GM12864 (cell line): ENCODE data around the gene REXO1.
A peak's percentile ranks its signal among the peaks of the same experiment; 100 is the strongest.

ENCODE experiments used
- DNase-seq: peaks from one replicate; pipeline ENCODE4 v3.0.0-alpha.2; 2011; ENCODE audit warnings: low read depth
- H3K4me3 ChIP-seq: 2 replicates; pipeline ENCODE4 v1.5.1; 2011; ENCODE audit warnings: mild to moderate bottlenecking, low read depth, low read length, control low read depth
- TF ChIP-seq, protein P1 (sequence below): IDR thresholded peaks from 2 replicates; pipeline ENCODE4 v1.5.1; 2011; ENCODE audit warnings: low read depth, mild to moderate bottlenecking, moderate library complexity, low read length, control low read depth, inconsistent platforms; ENCODE audit errors: missing control alignments

Gene REXO1

DNA sequence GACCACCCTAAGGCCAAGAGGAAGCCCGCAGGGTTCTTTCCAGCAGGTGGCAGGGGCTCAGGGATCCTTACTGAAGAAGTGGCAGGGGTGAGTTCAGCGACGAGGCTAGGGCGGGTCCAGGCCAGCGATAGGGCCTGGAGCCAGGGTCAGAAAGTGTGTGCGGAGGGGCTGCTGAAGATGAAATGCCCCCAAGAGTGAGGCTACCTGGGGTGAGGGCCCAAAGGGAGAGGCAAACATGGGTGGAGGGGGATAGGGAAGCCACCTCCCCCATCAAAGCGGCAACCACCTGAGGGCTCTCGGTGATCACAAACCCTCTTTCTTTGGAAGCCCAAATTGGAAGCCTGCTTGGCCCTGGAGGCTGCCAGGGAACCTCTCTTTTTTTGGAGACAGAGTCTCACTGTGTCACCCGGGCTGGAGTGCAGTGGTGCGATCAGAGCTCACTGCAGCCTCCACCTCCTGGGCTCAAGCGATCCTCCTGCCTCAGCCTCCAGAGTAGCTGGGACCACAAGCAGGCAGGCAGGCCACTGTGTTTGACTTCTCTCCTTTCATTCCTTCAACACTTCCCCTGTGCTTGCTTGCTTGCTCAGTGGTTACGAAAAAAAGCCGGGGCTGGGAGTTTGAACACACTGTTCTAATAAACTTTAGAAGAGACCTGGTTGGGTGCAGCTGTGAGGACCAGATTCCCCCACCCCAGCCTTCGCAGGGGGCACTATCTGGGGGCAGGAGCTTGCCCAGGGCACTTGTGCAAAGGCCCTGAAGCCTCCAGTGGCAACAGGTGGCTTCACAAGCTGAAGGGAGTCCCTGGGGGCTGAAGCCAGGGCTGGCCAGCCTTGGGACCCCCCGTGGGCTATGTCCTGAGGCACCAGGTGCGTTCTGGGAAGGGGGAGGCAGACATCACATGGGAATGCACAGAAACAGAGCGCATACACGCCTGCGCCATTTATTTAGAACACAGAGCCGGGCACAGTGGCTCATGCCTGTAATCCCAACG is 34.8 kb downstream of the REXO1 start:
- no peak for DNase-seq
- peak overlapping the region; percentile 53 for H3K4me3 ChIP-seq

DNA sequence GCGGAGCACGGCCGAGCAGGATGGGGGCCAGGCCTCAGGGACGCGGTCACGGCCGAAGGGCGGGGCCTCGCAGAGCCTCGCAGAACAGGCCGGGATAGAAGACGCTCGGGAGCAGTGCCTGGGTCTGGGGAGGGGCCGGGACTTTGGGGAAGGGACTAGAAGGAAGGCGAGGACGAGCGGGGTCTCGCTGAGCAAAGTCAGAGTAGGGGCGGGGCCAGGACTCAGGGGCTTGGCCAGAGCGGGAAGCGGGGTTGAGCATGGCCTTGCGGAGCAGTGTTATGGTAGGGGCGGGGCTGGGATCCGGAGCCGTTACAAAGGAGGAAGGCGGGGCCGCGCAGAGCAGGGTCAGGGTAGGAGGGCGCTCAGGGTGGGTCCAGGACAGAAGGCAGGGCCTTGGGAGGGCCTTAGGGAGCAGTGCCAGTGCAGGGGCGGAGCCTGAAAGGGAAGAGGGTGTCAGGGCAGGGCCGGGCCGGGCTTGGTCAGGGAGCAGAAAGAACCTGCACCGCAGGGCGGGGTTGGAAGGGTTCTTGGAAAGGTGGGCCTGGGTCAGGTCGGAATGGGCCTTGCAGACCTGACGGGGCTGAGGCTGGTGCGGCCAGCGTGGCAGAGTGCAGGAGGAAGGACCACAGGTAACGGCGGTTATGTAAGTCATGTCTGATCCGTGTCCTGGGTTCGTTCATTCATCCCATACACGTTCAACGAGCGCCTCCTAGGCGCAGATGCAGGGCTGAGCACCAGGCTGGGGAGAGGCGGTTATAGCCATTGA is 35.7 kb downstream of the REXO1 start:
- TF ChIP-seq, protein P1, sequence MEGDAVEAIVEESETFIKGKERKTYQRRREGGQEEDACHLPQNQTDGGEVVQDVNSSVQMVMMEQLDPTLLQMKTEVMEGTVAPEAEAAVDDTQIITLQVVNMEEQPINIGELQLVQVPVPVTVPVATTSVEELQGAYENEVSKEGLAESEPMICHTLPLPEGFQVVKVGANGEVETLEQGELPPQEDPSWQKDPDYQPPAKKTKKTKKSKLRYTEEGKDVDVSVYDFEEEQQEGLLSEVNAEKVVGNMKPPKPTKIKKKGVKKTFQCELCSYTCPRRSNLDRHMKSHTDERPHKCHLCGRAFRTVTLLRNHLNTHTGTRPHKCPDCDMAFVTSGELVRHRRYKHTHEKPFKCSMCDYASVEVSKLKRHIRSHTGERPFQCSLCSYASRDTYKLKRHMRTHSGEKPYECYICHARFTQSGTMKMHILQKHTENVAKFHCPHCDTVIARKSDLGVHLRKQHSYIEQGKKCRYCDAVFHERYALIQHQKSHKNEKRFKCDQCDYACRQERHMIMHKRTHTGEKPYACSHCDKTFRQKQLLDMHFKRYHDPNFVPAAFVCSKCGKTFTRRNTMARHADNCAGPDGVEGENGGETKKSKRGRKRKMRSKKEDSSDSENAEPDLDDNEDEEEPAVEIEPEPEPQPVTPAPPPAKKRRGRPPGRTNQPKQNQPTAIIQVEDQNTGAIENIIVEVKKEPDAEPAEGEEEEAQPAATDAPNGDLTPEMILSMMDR = peak; percentile 76
- peak overlapping the region; percentile 53 for H3K4me3 ChIP-seq
- DNase-seq = peak; percentile 83

More for the DNA sequence above, 34.8 kb downstream of the REXO1 start:
- TF ChIP-seq, protein P1 = no peak

DNA sequence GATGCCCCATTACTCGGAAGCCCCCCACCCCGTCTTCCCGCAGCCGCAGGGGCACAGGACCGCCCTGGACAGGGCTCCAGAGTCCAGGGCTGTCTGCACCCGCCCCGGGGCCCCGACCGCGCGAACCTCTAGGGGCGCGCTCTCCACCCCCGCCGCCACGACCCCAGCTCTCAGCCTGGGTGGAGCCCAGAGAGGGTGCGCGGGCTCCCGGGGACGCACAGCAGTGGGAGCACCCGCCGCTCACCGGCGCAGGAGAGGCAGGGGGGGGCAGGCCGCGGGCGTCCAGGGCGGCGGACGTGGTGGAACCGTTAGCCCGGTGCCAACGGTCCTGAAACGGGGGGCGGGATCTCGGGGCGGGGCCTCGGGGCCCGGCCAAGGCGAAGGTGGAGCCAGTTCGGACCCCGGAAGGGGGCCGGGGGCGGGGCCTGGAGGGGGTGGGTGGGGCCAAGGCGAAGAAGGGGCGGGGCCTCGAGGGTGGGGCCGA is 36.3 kb downstream of the REXO1 start, which contains the start of gene ATP8B3:
TSS of gene ATP8B3 (minus strand) at position 335 of the 484 bp plus-strand sequence. CDS start 540 bp downstream, outside the sequence.
- TF ChIP-seq, protein P1 = peak; percentile 43
- no peak for DNase-seq

DNA sequence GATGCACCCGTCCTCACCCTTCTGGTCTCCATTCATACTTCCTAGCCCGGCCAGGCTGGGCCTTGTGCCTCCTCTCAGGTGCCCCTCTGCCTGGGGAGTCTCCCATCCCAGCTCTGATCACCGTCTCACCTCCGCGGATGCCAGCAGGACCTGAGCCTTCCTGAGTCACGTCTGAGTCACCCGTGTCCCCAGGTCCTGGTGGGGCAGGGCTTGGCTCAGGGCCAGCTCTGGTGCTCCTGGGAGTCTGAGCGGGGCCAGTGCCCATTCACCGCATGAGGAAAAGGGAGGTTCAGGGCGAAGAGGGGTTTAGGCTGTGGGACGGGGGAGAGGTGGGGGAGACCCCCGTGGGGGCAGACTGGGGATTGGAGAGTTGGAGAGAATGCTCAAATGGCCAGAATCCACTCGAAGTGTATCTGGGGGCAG is 36.8 kb downstream of the REXO1 start:
- H3K4me3 ChIP-seq = peak overlapping the region; percentile 59
- DNase-seq = no peak
- TF ChIP-seq, protein P1 = no peak

More for the DNA sequence above, 36.3 kb downstream of the REXO1 start, which contains the start of gene ATP8B3:
- H3K4me3 ChIP-seq = peak within 1 kb of the TSS; percentile 59

DNA sequence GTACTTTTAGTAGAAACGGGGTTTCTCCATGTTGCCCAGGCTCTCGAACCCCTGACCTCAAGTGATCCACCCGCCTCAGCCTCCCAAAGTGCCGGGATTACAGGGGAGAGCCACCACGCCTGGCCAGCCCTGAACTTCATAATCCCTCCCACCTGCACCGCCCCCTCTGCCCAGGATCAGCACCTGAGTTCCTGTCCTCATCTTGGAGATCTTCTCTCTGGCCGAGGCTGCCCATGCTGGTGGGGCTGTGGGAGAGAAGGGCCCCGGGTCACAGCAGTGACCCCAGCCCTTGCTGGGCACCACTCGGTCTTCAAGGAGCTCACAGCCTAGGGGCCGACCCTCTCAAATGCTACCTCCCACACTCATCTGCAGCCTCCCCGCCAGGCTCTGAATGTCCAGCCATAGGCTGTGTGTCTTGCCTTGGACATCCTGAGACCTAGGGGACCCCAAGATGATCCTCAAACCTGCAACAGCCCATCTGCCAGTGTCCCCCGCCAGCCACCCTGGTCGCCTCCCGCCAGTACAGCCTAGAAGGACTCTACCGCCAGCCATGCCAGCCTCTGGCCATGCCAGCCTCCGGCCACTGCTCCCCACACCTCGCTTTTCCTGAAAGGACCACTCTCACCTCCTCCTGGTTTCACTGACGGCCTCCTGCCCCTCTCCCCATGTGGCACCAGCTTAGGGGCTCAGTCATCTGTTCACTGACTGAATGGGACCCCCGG is 37.7 kb downstream of the REXO1 start:
- no peak for DNase-seq
- TF ChIP-seq, protein P1 = no peak
- H3K4me3 ChIP-seq = no peak overlapping the region

DNA sequence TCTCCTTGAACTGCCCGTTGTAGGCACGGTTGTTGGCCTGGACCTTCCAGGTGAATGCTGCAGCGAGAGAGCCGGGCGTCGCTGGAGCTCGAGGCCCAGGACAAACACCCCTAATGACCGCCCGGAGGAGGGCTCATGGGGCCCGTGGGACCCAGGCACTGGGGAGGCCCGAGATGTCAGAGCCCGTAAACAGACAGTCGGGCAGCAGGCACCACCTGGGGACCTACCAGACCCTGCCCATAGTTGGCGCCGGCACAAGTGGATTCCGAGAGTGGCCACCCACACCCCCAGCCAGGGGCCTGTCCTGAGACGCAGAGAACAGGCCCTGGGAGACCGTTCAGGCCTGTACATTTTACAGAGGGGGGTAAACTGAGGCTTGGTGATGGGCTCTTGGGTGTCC is 38.6 kb downstream of the REXO1 start:
- TF ChIP-seq, protein P1 = no peak
- H3K4me3 ChIP-seq = no peak overlapping the region
- no peak for DNase-seq
